SH-SY5Y (cell line): ENCODE measurements around the gene HSPA9.

Experiments
- GATA2 ChIP-seq: IDR thresholded peaks from 2 replicates; pipeline ENCODE4 v1.6.1; 2011; ENCODE audit warnings: mild to moderate bottlenecking, low read depth, low read length
- GATA3 ChIP-seq: IDR thresholded peaks from 2 replicates; pipeline ENCODE4 v1.6.1; 2011; ENCODE audit warnings: low read depth, mild to moderate bottlenecking, low read length, moderate library complexity

DNA sequence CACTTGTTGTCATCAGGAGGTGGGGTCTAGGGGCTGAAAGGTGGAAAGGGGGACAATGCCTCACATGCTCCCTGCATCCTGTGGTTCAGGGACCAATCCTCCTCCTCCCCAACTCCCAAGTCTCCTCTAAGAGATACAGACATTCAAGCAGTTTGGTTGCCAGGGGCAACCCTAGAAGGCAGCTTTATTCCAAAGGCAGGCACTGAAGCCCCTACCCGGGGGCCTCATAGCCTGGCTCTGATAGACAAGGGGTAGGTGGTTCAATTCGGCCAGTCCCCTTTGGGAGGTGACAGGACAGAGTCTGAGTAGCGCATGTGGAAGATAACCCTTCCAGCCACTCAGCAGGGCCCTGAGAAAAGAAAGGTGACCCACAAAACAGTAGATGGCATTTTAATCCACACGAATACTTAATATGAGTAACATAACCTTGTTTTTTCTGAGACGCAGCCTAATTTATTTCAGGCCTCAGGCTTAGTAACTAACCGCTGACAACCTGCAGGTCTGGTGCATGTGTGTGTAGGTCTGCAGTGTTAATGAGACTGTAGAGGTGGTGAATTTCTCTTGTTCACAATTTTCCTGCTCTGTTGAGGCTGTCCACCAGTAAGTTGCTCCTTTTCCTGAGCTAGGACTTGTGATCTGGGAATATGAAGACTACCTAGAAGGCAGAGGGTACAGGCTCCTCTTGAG, 31.3 kb upstream of the HSPA9 start:
- TF ChIP-seq GATA3 (no peak), GATA2 (no peak)
